Prostate gland (tissue), 2 donors: ENCODE results near the gene SLC2A6.

Experiments
- CTCF ChIP-seq, 4 experiments: fragments of 200-600 bp in 2 of 4; fragments of 450-650 bp in 2 of 4; sonication (generic) in 2 of 4; IDR thresholded peaks; 1 replicate in 3 of 4; 2 replicates in 1 of 4; pipeline ENCODE4 v1.5.1; 2016 to 2019; ENCODE audit warnings: antibody characterized with exemption in 4 of 4, mild to moderate bottlenecking in 2 of 4, moderate library complexity in 2 of 4
- POLR2AphosphoS5 ChIP-seq: sonication (generic); formaldehyde crosslinking; IDR thresholded peaks from one replicate; pipeline ENCODE4 v1.6.1; 2017; ENCODE audit warnings: antibody characterized with exemption

- no peak for TF ChIP-seq CTCF (IDR thresholded peaks at IDR 0.05)
- TF ChIP-seq POLR2AphosphoS5: no peak
These were observed 48.7 kb downstream of the SLC2A6 start for GRCh38 chr9:133430244-133430643.
